ENCODE results near the gene RET.

RET gene

DNA sequence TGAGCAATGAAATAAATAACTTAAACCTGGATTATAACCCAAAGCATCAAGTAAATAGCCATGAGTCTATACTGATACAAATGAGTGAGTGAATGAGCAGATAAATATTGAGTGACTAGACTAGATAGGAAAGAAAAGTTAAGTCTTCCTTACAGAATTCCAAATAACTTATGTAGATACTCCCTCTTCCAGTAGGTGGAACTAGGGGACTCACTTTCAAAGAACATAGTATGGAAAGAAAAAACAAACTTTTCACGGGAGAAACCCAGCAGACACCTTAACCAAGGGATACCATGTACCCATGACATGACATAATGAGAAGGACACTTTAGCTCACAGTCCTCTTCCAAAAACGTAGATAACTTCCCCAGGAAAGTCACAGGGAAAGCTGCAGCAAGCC, 93.6 kb downstream of the RET start:
- DNase-seq (ENCODE audit: low read depth) = no peak

DNA sequence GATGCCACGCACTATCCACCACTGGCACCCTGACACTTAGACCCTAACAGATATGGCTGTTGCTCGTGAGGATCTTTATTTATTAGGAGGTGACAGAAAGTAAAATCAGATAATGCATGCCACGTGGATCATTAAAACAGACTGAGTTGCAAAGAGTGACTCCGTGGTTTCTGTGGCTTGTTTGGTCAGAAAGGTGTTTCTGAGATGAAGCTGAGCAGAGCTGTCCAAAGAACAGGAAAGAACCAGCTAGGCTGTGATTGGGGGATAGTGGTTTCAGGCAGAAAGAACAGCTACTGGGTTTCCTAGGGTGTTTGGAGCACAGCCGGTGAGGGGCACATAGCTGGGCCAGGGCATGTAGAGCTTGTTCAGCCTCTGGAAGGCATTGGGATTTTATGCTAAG, 95.8 kb downstream of the RET start:
- DNase-seq (ENCODE audit: low read depth) = no peak

DNA sequence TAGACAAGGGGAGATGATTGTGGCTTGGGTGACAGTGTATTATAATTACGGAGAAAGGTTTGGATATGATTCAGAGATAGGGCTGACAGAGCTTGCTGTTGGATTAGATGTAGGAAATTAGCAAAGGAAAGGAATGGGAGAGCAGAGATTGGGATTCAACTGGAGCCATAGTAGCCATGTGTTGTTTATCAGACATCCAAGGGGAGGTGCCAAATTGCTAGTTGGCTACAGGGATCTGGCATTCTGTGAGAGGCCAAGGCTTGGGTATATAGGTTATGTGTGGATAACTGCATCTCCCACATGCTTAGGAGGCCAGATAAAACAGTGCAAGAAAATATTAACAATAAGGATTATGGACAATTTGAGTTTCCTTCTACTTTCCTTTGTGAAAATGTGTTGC, 96.3 kb downstream of the RET start:
- no peak for DNase-seq (ENCODE audit: low read depth)

DNA sequence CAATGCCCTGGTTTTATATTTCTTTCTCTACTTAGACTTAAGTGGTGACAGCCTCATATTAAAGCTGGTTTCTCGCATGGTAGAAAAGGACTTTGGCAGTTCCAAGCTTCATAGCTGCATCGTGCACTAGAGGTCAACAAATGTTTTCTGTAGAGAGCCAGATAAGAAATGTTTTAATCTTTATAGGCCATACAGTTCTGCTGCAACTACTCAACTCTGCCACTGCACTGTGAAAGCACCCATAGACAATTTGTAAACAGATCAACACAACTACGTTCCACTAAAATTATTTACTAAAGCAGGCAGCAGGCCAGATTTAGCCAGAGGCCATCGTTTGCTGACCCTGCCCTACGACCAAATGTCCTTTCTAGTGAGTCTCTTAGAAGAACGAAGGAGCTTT, 98.1 kb downstream of the RET start:
- no peak for DNase-seq (ENCODE audit: low read depth)

DNA sequence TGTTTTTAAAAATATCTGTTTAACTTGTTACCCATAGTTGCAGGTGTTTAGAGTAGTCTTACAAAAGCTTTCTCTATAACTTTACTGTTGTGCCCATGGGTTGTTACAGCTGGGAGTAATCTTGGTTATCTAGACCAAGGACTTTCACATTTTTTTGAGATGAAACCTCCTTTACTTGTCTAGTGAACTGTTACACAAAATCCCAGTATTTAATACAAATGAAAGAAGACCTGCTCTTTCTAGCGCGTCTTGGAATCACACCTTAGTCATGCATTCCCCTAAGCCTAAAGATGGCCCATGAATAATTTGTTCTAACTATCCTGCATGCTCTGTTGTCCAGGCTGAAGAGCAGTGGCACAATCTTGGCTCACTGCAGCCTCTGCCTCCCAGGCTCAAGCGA, 99.4 kb downstream of the RET start:
- DNase-seq (ENCODE audit: low read depth) = no peak

DNA sequence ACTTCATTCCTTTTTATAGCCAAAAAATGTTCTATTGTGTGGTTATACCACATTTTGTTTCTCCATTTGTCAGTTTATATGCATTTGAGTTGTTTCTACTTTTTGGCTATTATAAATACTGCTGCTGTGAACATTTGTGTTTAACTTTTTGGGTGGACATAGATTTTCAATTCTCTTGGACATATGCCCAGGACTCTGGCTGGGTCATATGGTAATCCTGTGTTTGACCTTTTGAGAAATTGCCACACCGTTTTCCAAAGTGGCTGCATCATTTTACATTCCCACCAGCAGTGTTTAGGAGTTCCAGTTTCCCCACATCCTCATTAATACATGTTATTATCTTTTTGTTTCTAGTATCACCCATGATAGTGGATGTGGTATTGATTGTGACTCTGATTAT, 100.7 kb downstream of the RET start:
- no peak for DNase-seq (ENCODE audit: low read depth)
